ENCODE measurements around the gene ADM2. TPM values are rescaled to one million over a fixed set of nuclear protein-coding genes. Genes with fewer than 3 reads are reported as not detected.
"Not testable (repeated sequence)": the region's sequence is repeated elsewhere in the genome, so short reads cannot be mapped to it uniquely, and the experiment has no call there.

Gene ADM2
- polyA plus RNA-seq, 10 donors = 0.25 to 0.63 (median 0.39) TPM

GRCh38 chr22:50524676-50525103 lies 43.3 kb downstream of the ADM2 start:
- DNase-seq = no peak

DNA sequence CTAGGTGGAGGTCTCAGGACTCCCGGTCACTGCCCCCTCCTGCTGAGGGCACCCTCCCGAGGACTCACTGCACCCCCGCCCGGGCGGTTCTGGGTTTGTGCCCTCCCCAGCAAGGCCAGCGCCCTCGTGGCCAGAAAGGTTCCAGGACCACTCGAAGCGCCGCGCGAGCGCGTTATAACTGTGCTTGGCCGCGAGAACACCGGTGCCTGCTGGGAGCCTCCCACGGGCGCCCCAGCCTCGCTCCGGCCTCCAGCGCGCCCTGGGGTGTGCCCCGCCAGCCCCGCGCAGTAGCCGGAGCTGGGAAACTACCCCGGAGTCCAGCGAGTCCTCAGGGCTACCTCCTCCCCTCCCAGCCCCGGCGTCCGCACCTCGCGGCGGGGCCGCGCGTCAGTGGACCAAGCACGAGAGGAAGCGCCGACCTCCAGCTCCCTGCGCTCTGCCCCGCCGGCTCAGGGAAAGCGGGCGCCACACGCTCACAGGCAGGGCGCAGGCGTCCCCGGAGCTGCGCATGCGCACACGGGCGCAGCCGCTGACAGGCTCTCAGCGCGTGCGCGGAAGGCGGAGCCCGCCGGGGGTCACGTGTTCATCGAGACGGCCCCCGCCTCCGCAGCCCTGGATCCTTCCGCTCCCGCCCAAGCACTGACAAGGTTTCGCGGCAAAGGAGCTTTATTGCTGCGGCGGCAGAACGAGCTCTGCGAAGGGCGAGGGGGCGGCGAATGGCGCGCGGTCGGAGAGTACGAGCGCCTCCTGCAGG lies 43.9 kb downstream of the ADM2 start, which contains the start of gene SCO2:
SCO2 (minus strand) TSS at position 495 of the 754 bp plus-strand sequence. CDS start 1,187 bp downstream, outside the sequence.
- peak; percentile 98 to 99 (median 98) for DNase-seq

- peak in 1 of 3 donors; percentile 71 for DNase-seq
Measured at GRCh38 chr22:50525858-50526107, 44.4 kb downstream of the ADM2 start.

- peak in 2 of 3 donors; percentile 85 to 95 for DNase-seq
Measured at GRCh38 chr22:50526108-50526833, 44.9 kb downstream of the ADM2 start.

DNA sequence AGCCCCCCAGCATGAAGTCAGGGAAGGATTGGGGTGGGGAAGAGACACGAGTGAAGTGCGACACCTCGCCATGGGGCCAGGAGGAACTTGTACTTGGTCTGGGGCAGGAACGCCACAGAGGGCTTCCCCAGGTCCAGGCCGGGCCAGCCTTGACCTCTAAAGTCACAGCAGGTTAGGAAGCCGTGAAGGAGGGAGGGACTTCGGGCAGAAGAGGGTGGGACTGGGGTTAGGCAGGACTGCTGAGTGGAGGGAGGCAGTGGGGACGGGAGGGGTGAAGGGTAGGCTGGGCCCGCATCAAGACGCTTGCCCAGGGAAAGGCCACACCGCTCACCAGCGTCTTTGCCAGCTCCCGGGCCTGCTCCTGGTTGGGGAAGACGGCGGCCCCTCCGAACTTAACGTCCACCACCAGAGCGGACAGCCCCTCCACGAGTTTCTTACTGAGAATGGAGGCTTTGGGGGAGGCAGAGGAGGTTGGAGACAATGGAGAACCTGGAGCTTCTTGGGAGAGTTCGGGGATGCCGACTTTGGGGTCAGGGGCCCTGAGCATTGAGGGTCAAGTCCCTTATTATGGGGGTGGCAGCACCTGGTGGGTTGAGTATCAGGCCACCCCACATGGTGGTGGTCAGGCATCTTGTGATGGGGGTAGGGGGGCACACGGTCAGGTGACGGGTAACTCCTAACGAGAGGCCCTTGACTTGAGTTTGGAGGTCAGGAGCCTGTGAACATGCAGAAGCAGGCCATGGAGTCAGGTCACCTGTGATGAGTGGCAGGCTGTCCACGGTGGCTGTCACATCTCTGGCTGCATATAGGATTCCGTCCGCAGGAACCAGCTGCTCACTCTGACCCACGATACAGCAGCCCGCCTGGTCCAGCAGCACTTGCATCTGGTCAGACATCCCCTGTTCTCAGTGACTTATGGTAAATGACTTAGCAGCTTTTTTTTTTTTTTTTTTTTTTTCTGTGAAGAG lies 45.8 kb downstream of the ADM2 start:
- DNase-seq = peak in 1 of 3 donors; percentile 69

DNA sequence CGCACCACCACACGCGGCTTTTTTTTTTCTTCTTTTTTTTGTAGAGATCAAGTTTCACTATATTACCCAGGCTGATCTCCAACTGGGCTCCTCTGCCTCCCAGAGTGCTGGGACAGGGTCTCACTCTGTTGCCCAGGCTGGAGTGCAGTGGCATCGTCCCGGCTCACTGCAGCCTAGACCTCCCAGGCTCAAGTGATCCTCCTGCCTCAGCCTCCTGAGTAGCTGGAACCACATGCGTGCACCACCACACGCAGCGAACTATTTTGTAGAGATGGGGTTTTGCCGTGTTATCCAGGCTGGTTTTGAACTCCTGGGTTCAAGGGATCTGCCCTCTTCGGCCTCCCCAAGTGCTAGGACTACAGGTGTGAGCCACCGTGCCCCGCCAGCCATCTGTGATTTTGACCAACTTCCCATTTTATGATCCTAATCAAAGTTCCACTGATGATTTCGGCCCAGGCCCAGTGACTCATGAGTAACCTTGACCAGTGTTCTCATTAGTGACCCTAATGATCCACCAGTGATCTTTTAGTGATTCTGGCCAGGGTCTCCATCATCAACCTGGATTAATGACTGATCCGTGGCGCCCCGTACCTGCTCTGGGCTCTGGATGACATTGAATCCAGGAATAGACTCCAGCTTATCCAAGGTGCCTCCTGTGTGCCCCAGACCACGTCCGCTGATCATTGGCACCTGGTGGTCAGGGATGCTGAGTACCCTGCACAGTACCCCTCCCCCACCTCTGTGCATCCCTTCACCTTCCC lies 46.8 kb downstream of the ADM2 start:
- DNase-seq = peak in 1 of 3 donors; percentile 23

GRCh38 chr22:50528682-50529415 lies 47.5 kb downstream of the ADM2 start:
- DNase-seq = peak in 1 of 3 donors; percentile 45

GRCh38 chr22:50529416-50529896 lies 48.1 kb downstream of the ADM2 start:
- peak in 1 of 3 donors; percentile 71 for DNase-seq

GRCh38 chr22:50529897-50530579 lies 48.7 kb downstream of the ADM2 start, which contains the start of gene TYMP:
TYMP (minus strand) TSS chr22:50530012; CDS start chr22:50529709, 303 bp downstream.
- DNase-seq = peak in 2 of 3 donors; percentile 82 to 92

- DNase-seq = no peak
Measured at GRCh38 chr22:50530580-50530876, 49.2 kb downstream of the ADM2 start.

- peak in 2 of 3 donors; percentile 72 to 86 for DNase-seq
Measured at GRCh38 chr22:50530877-50531545, 49.7 kb downstream of the ADM2 start.

DNA sequence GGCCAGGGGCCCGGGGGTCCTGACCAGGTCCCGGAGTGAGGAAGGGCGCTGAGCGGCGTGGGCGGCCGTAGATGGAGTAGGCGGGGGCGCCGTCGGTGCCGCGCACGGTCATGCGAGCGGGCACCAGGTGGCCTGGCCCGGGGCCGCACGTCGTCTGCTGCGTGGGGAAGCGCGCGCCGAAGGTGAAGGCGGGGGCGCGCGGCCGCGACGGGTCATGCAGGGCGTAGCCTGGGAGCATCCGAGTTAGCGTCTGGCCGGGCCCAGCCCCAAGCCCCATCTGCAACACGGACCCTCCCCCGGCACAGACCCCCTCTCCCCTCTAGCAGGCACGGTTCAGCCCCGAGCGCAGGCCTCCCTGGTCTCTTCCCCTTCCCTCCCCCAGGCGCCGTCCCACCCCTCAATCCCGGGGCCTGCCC lies 50.2 kb downstream of the ADM2 start:
- peak in 1 of 3 donors; percentile 60 for DNase-seq

DNA sequence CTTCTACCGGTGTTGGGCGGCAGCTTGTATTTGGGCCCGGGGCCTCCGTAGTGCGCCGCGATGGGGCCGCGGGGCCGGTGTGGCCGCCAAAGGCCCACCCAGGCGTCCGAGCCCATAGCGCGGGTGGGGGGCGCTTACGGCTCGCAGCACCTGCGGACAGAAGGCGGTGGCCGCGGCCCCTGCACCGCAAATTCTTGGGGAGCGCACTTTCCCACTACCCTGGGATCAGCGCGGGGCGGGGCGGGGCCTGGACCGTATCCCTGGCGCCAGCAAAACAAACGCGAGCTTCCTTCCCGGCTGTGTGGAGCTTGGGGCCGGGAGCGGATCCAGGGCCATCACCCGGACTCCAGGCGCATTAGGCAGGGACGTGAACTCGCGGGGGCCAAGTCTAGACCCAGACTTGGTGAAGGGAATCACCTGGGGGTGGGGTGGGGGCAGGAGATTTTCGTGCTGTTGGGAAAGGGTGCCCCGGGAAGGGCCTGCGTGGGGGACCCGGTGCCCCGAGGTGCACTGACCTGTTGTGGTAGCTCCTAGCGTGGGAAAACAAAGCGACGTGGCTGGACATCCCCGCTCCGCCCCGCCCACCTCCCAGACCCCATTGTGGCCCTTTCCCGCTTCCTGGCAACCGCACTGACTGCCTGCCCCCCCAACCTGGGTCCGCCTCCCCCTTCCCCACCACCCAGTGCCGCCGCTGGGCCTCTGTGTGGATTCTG lies 50.8 kb downstream of the ADM2 start:
- DNase-seq = peak in 2 of 3 donors; percentile 72 to 88

GRCh38 chr22:50532824-50533796 lies 51.8 kb downstream of the ADM2 start:
- no peak for DNase-seq

DNA sequence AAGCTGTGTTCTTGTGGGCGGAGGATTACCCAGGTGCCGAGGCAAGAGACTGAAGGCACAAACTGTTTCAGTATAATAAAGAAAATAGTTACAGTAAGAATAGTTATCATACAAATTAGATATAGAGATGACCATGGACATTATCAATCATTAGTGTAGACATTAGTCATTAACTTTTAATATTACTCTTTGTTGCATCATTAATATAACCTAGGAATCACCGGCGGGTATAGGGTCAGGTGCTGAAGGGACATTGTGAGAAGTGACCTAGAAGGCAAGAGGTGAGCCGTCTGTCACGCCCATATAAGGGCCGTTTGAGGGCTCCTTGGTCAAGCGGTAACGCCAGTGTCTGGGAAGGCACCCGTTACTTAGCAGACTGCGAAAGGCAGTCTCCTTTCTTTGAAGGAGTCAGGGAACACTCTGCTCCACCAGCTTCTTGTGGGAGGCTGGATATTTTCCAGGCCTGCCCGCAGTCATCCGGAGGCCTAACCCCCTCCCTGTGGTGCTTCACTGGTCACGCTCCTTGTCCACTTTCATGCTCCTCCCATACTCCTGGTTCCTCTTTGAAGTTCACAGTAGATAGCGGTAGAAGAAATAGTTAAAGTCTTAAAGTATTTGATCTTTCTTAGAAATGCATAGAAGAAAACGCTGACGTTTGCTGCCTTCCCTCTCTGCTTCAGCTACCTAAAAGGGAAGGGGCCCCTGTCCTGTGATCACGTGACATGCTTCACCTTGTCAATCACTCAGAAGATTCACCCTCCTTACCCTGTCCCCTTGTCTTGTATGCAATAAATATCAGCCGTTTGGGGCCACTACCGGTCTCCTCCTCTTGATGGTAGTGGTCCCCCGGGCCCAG lies 52.7 kb downstream of the ADM2 start:
- not testable (repeated sequence) for DNase-seq

- no peak for DNase-seq
Measured at GRCh38 chr22:50535113-50535512, 53.8 kb downstream of the ADM2 start.

Data from muscle of back (tissue), 11 donors.